IMR-90 (cell line): Measurements from ENCODE around the gene MGRN1. TPM values are rescaled to one million over a fixed set of nuclear protein-coding genes. Genes with fewer than 3 reads are reported as not detected.

Source experiments
- ATAC-seq: fragments of 200-7000 bp; cut with Tn5 transposase; 2 replicates; pipeline ENCODE4 v1.9.1; 2020; ENCODE audit warnings: low read depth, mild to moderate bottlenecking, moderate library complexity
- BruUV-seq: library from RNA; stranded (reverse); fragments of 400-500 nt; replicated peaks from 2 replicates; lab custom pipeline; 2021; lab: Mats Ljungman, UMichigan
- CTCF ChIA-PET: fragments of 300-600 bp; formaldehyde crosslinking; extraction: SDS; loops from one replicate; lab custom pipeline; 2021; ENCODE audit warnings: antibody characterized with exemption; lab: Yijun Ruan, JAX
- POLR2A ChIA-PET: fragments of 300-600 bp; sonication (Branson Sonifier 250); formaldehyde crosslinking; loops from one replicate; lab custom pipeline; 2022; ENCODE audit warnings: antibody characterized with exemption; ENCODE audit not compliant: unreplicated experiment; lab: Charles Lee
- DNase-seq: peaks from one replicate; pipeline ENCODE4 v3.0.0; 2013
- H2AFZ ChIP-seq: replicated peaks from 2 replicates; pipeline ENCODE3; 2013; ENCODE audit warnings: low read length, mild to moderate bottlenecking; ENCODE audit not compliant: poor library complexity
- H2AK5ac ChIP-seq: 2 replicates; pipeline ENCODE4 v1.6.1; 2013; ENCODE audit warnings: low read depth, low read length, inconsistent platforms
- H2AK9ac ChIP-seq: replicated peaks from 2 replicates; pipeline ENCODE3; 2013; ENCODE audit warnings: mild to moderate bottlenecking, low read depth, low read length, moderate library complexity; ENCODE audit not compliant: poor library complexity
- H2BK120ac ChIP-seq: 2 replicates; pipeline ENCODE4 v1.6.1; 2013; ENCODE audit warnings: low read depth, low read length, inconsistent platforms
- H2BK15ac ChIP-seq: 3 replicates; pipeline ENCODE4 v1.6.1; 2013; ENCODE audit warnings: low read depth, low read length, inconsistent platforms
- H2BK20ac ChIP-seq: 2 replicates; pipeline ENCODE4 v1.6.1; 2013; ENCODE audit warnings: low read depth, mild to moderate bottlenecking, inconsistent platforms, low read length, moderate library complexity
- H2BK5ac ChIP-seq: 2 replicates; pipeline ENCODE4 v1.6.1; 2013; ENCODE audit warnings: mild to moderate bottlenecking, low read depth, low read length, inconsistent platforms; ENCODE audit not compliant: poor library complexity, severe bottlenecking
- H3K14ac ChIP-seq: replicated peaks from 2 replicates; pipeline ENCODE4 v1.6.1; 2013; ENCODE audit warnings: low read depth, low read length, inconsistent platforms
- H3K18ac ChIP-seq: 2 replicates; pipeline ENCODE4 v1.6.1; 2013; ENCODE audit warnings: low read depth, low read length, control low read depth
- H3K23ac ChIP-seq: 2 replicates; pipeline ENCODE4 v1.6.1; 2013; ENCODE audit warnings: low read depth, low read length, inconsistent platforms
- H3K27ac ChIP-seq: 2 replicates; pipeline ENCODE4 v1.5.1; 2013; ENCODE audit warnings: mild to moderate bottlenecking, control low read depth, low read length; ENCODE audit not compliant: insufficient read depth
- H3K27me3 ChIP-seq: 2 replicates; pipeline ENCODE4 v1.6.1; 2013; ENCODE audit warnings: low read length; ENCODE audit not compliant: control insufficient read depth, insufficient read depth
- H3K36me3 ChIP-seq: 2 replicates; pipeline ENCODE4 v1.6.1; 2013; ENCODE audit warnings: low read length, mixed read lengths; ENCODE audit not compliant: control insufficient read depth, insufficient read depth
- H3K4ac ChIP-seq: 2 replicates; pipeline ENCODE4 v1.6.1; 2013; ENCODE audit warnings: low read depth, low read length, inconsistent platforms
- H3K4me1 ChIP-seq: 2 replicates; pipeline ENCODE4 v1.6.1; 2013; ENCODE audit warnings: low read length, mixed read lengths; ENCODE audit not compliant: control insufficient read depth, insufficient read depth
- H3K4me2 ChIP-seq: 2 replicates; pipeline ENCODE4 v1.6.1; 2013; ENCODE audit warnings: low read depth, mild to moderate bottlenecking, control low read depth, low read length, moderate library complexity
- H3K4me3 ChIP-seq: 2 replicates; pipeline ENCODE4 v1.5.1; 2013; ENCODE audit warnings: low read depth, mild to moderate bottlenecking, control low read depth, low read length, moderate library complexity; ENCODE audit not compliant: insufficient read depth
- H3K56ac ChIP-seq: 2 replicates; pipeline ENCODE4 v1.6.1; 2013; ENCODE audit warnings: low read length, inconsistent platforms; ENCODE audit not compliant: insufficient read depth; ENCODE audit errors: extremely low read depth
- H3K79me1 ChIP-seq, 2 experiments: 2 replicates each; pipeline ENCODE4 v1.6.1; 2013; ENCODE audit warnings: low read length in 2 of 2, inconsistent platforms in 1 of 2, low read depth in 1 of 2
- H3K9ac ChIP-seq: 2 replicates; pipeline ENCODE4 v1.6.1; 2013; ENCODE audit warnings: low read depth, low read length, control low read depth
- H3K9me1 ChIP-seq: 2 replicates; pipeline ENCODE4 v1.6.1; 2013; ENCODE audit warnings: low read length, inconsistent platforms; ENCODE audit not compliant: insufficient read depth
- H3K9me3 ChIP-seq: 2 replicates; pipeline ENCODE4 v1.6.1; 2013; ENCODE audit warnings: low read length; ENCODE audit not compliant: control insufficient read depth, insufficient read depth
- H4K20me1 ChIP-seq: 2 replicates; pipeline ENCODE4 v1.6.1; 2013; ENCODE audit warnings: low read length, inconsistent platforms; ENCODE audit not compliant: insufficient read depth
- H4K5ac ChIP-seq: 2 replicates; pipeline ENCODE4 v1.6.1; 2013; ENCODE audit warnings: mild to moderate bottlenecking, low read depth, low read length, control low read depth
- H4K8ac ChIP-seq, 2 experiments: 2 replicates each; pipeline ENCODE4 v1.6.1; 2013; ENCODE audit warnings: low read depth in 2 of 2, low read length in 2 of 2, control low read depth in 1 of 2, inconsistent platforms in 1 of 2
- H4K91ac ChIP-seq: 2 replicates; pipeline ENCODE4 v1.6.1; 2013; ENCODE audit warnings: low read depth, low read length, inconsistent platforms; ENCODE audit not compliant: insufficient read depth
- MAFK ChIP-seq: IDR thresholded peaks from 2 replicates; pipeline ENCODE4 v1.6.1; 2012; ENCODE audit warnings: low read depth, low read length, improper control_type of control experiment
- WGBS, 2 experiments: methylation state at CpG; one replicate each; pipeline versions ENCODE4 v1.1.5 to v1.1.7; 2013; ENCODE audit warnings: missing lambda C conversion rate in 2 of 2; ENCODE audit not compliant: insufficient read length in 1 of 2; ENCODE audit errors: extremely low coverage in 2 of 2; 5-methylcytosine and 5-hydroxymethylcytosine counted together
- dilution Hi-C: fragments of 300-500 bp; cut with HindIII; formaldehyde crosslinking; loops from one replicate; pipeline ENCODE4 v1.14.3; 2018; ENCODE audit warnings: low sequenced_read_pairs; ENCODE audit not compliant: unreplicated experiment
- in situ Hi-C: fragments of 300-500 bp; cut with MboI; formaldehyde crosslinking; loops from 3 replicates; pipeline ENCODE4 v1.14.3; 2019; ENCODE audit warnings: low sequenced_read_pairs, inconsistent platforms, mixed read lengths
- intact Hi-C: fragments of 100-400 bp; cut with micrococcal nuclease; formaldehyde crosslinking; loops from 2 replicates; pipeline ENCODE4 v1.10.0; 2022
- polyA plus RNA-seq, 3 experiments: library from polyadenylated mRNA; depleted of rRNA; stranded (reverse); fragments of >200 nt; gene quantifications; 2 replicates each; pipeline ENCODE4 v1.2.3, GENCODE V29; 2012; ENCODE audit warnings: low replicate concordance in 1 of 3
- total RNA-seq: library from RNA; depleted of rRNA; stranded (reverse); fragments of >200 nt; gene quantifications from 2 replicates; pipeline ENCODE4 v1.2.3, GENCODE V29; 2012

MGRN1 gene
- total and polyA plus RNA-seq, 2 of the 4 experiments (the other 2 are of a cell fraction): 11.7 to 32.7 TPM

DNA sequence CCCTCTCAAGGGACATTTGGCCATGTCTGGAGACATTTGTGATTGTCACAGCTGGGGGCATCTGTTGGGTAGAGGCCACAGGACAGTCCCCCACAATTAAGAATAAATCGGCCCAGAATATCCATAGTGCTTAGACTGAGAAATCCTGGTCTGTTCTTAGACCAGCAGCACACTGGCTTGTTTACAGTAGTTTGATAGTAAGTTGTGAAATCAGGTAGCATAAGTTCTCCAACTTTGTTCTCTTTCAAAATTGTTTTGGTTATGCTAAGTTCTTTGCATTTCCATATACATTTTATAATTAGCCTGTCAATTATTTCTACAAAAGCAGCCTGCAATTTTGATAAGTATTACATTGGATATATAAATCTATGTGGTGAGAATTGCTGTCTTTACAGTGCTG, 6.8 kb downstream of the MGRN1 start:
- DNase-seq (no peak), ATAC-seq (no peak)
- Histone ChIP-seq H2BK120ac (no peak overlapping the region), H3K56ac (no peak overlapping the region), H3K4ac (no peak overlapping the region), H2AK9ac (no peak overlapping the region), H3K4me3 (no peak overlapping the region), H3K79me1 (peaks cover 18 to 66% of the 10 kb centered on the region in 2 experiments), H4K20me1 (peaks cover 73% of the 10 kb centered on the region), H2BK20ac (no peak overlapping the region), H3K4me1 (peaks cover 5% of the 10 kb centered on the region), H3K23ac (no peak overlapping the region), H4K5ac (no peak overlapping the region), H3K4me2 (no peak overlapping the region), H4K8ac (no peak overlapping the region), H2AK5ac (no peak overlapping the region), H3K14ac (no peak overlapping the region), H2BK5ac (no peak overlapping the region), H2BK15ac (no peak overlapping the region), H3K27me3 (no peaks in the 10 kb centered on the region), H3K27ac (no peak overlapping the region), H3K9me3 (peaks cover 7% of the 10 kb centered on the region; the same call in 1 of the 2 replicates), H4K91ac (no peak overlapping the region), H3K9ac (no peak overlapping the region), H3K18ac (no peak overlapping the region), H2AFZ (no peak overlapping the region), H3K36me3 (peaks cover 12% of the 10 kb centered on the region), H3K9me1 (peaks cover 5% of the 10 kb centered on the region)
- ChIA-PET CTCF (no interaction called here), POLR2A (no interaction called here)
- WGBS, 2 experiments: no CpG with 5 or more reads among the region's 1 CpG
- intact Hi-C loops: no loop called here
- in situ Hi-C loops: no loop called here
- no TSS peak for BruUV-seq
- no peak for TF ChIP-seq MAFK
- dilution Hi-C loops: no loop called here
